HG03066 (cell line): Measurements from ENCODE around the gene MYO9B.
"Not testable (repeated sequence)": the region's sequence is repeated elsewhere in the genome, so short reads cannot be mapped to it uniquely, and the experiment has no call there.

ENCODE experiments used
- ATAC-seq: cut with Tn5 transposase; IDR thresholded peaks from one replicate; pipeline ENCODE4 v1.9.1; 2021; ENCODE audit warnings: low read depth; ENCODE audit not compliant: unreplicated experiment

MYO9B gene

GRCh38 chr19:17164639-17165038 lies 89.1 kb downstream of the MYO9B start:
- ATAC-seq: no peak

GRCh38 chr19:17165715-17166114 lies 90.1 kb downstream of the MYO9B start:
- ATAC-seq: no peak

- ATAC-seq: no peak
Measured at GRCh38 chr19:17170538-17171297, 95.1 kb downstream of the MYO9B start.

GRCh38 chr19:17171874-17172273 lies 96.3 kb downstream of the MYO9B start:
- ATAC-seq: no peak

GRCh38 chr19:17172624-17173345 lies 97.2 kb downstream of the MYO9B start:
- no peak for ATAC-seq

GRCh38 chr19:17178291-17178690 lies 102.7 kb downstream of the MYO9B start:
- no peak for ATAC-seq

GRCh38 chr19:17180997-17181702 lies 105.6 kb downstream of the MYO9B start:
- ATAC-seq: no peak

GRCh38 chr19:17183271-17183761 lies 107.7 kb downstream of the MYO9B start:
- no peak for ATAC-seq

- ATAC-seq: no peak
Measured at GRCh38 chr19:17183858-17184321, 108.3 kb downstream of the MYO9B start.

GRCh38 chr19:17184371-17184841 lies 108.8 kb downstream of the MYO9B start:
- no peak for ATAC-seq

- no peak for ATAC-seq
Measured at GRCh38 chr19:17185590-17185989, 110.0 kb downstream of the MYO9B start.

GRCh38 chr19:17191736-17192135 lies 116.2 kb downstream of the MYO9B start:
- ATAC-seq: not testable (repeated sequence)

GRCh38 chr19:17192751-17193150 lies 117.2 kb downstream of the MYO9B start:
- no peak for ATAC-seq

GRCh38 chr19:17194608-17195007 lies 119.0 kb downstream of the MYO9B start:
- no peak for ATAC-seq

GRCh38 chr19:17195106-17195505 lies 119.5 kb downstream of the MYO9B start:
- no peak for ATAC-seq

GRCh38 chr19:17196610-17197009 lies 121.0 kb downstream of the MYO9B start:
- ATAC-seq: no peak

GRCh38 chr19:17197666-17198065 lies 122.1 kb downstream of the MYO9B start:
- ATAC-seq: no peak

GRCh38 chr19:17200408-17201079 lies 125.0 kb downstream of the MYO9B start:
- ATAC-seq: no peak

- no peak for ATAC-seq
Measured at GRCh38 chr19:17202249-17202648, 126.7 kb downstream of the MYO9B start.

- no peak for ATAC-seq
Measured at GRCh38 chr19:17202713-17203112, 127.1 kb downstream of the MYO9B start.
